SU-DHL-6 (cell line): ENCODE measurements around the gene CSNK1G3.

Experiments
- CTCF ChIP-seq: fragments of 200-600 bp; sonication (generic); IDR thresholded peaks from one replicate; pipeline ENCODE4 v1.5.1; 2017; ENCODE audit warnings: antibody characterized with exemption, mild to moderate bottlenecking, low read length, moderate library complexity; ENCODE audit not compliant: insufficient read depth, poor library complexity, severe bottlenecking
- EZH2phosphoT487 ChIP-seq: fragments of 200-600 bp; sonication (generic), shearing (Covaris generic); conservative IDR thresholded peaks from 2 replicates; pipeline ENCODE4 v1.6.1; 2018; ENCODE audit warnings: mild to moderate bottlenecking, antibody characterized with exemption, low read length, moderate library complexity, mixed read lengths

GRCh38 chr5:123528065-123528464, 16.1 kb downstream of the CSNK1G3 start:
- TF ChIP-seq CTCF, result no peak
- no peak for TF ChIP-seq EZH2phosphoT487
